HG02571 (cell line): ENCODE data around the gene FIGN.

Experiments used
- ATAC-seq: cut with Tn5 transposase; IDR thresholded peaks from one replicate; pipeline ENCODE4 v1.9.1; 2021; ENCODE audit warnings: mild to moderate bottlenecking, moderate library complexity; ENCODE audit not compliant: unreplicated experiment

The FIGN gene

GRCh38 chr2:163711699-163712098 lies 24.1 kb downstream of the FIGN start:
- ATAC-seq = no peak

GRCh38 chr2:163711258-163711657 lies 24.6 kb downstream of the FIGN start:
- no peak for ATAC-seq

GRCh38 chr2:163709270-163709669 lies 26.5 kb downstream of the FIGN start:
- ATAC-seq = no peak

GRCh38 chr2:163708265-163708664 lies 27.5 kb downstream of the FIGN start:
- no peak for ATAC-seq

- ATAC-seq = no peak
Measured at GRCh38 chr2:163703386-163703785, 32.4 kb downstream of the FIGN start.

GRCh38 chr2:163701399-163702195 lies 34.2 kb downstream of the FIGN start:
- no peak for ATAC-seq

GRCh38 chr2:163698857-163699256 lies 37.0 kb downstream of the FIGN start:
- no peak for ATAC-seq

GRCh38 chr2:163697846-163698637 lies 37.8 kb downstream of the FIGN start:
- ATAC-seq = no peak

GRCh38 chr2:163697429-163697828 lies 38.4 kb downstream of the FIGN start:
- no peak for ATAC-seq

GRCh38 chr2:163693484-163693883 lies 42.3 kb downstream of the FIGN start:
- ATAC-seq = no peak

- no peak for ATAC-seq
Measured at GRCh38 chr2:163692611-163693482, 43.0 kb downstream of the FIGN start.

GRCh38 chr2:163692081-163692480 lies 43.7 kb downstream of the FIGN start:
- no peak for ATAC-seq

GRCh38 chr2:163690896-163691295 lies 44.9 kb downstream of the FIGN start:
- ATAC-seq = no peak

GRCh38 chr2:163687217-163687616 lies 48.6 kb downstream of the FIGN start:
- ATAC-seq = no peak

GRCh38 chr2:163686289-163686688 lies 49.5 kb downstream of the FIGN start:
- no peak for ATAC-seq

- ATAC-seq = no peak
Measured at GRCh38 chr2:163682695-163683094, 53.1 kb downstream of the FIGN start.

- no peak for ATAC-seq
Measured at GRCh38 chr2:163681745-163682144, 54.1 kb downstream of the FIGN start.

GRCh38 chr2:163675388-163675787 lies 60.4 kb downstream of the FIGN start:
- ATAC-seq = no peak

- ATAC-seq = no peak
Measured at GRCh38 chr2:163673522-163673921, 62.3 kb downstream of the FIGN start.

GRCh38 chr2:163670929-163671328 lies 64.9 kb downstream of the FIGN start:
- no peak for ATAC-seq

GRCh38 chr2:163669506-163669905 lies 66.3 kb downstream of the FIGN start:
- no peak for ATAC-seq
